Progenitor cell of endocrine pancreas (in vitro differentiated cells): ENCODE results near the gene BCL3. TPM values are rescaled to one million over a fixed set of nuclear protein-coding genes. Genes with fewer than 3 reads are reported as not detected.

Experiments
- DNase-seq: peaks from one replicate; pipeline ENCODE4 v3.0.0; 2021; ENCODE audit warnings: low spot score; ENCODE audit not compliant: unreplicated experiment
- H3K27ac Mint-ChIP-seq: 2 replicates; pipeline ENCODE4 v1.8.0; 2021; ENCODE audit warnings: mild to moderate bottlenecking, moderate library complexity, mixed read lengths
- H3K27me3 Mint-ChIP-seq: 2 replicates; pipeline ENCODE4 v1.8.0; 2021; ENCODE audit warnings: mixed read lengths
- H3K36me3 Mint-ChIP-seq: 2 replicates; pipeline ENCODE4 v1.8.0; 2022; ENCODE audit warnings: mixed read lengths; ENCODE audit not compliant: insufficient read depth
- H3K4me1 Mint-ChIP-seq: 2 replicates; pipeline ENCODE4 v1.8.0; 2021; ENCODE audit warnings: low read depth, mixed read lengths
- H3K4me3 Mint-ChIP-seq: 2 replicates; pipeline ENCODE4 v1.8.0; 2021; ENCODE audit warnings: low read depth, mild to moderate bottlenecking, moderate library complexity, mixed read lengths
- H3K9me3 Mint-ChIP-seq: 2 replicates; pipeline ENCODE4 v1.8.0; 2021; ENCODE audit warnings: low read depth, mixed read lengths
- total RNA-seq: library from RNA; stranded (reverse); gene quantifications from 2 replicates; pipeline ENCODE4 v1.2.1, GENCODE V29; 2021
- TF ChIP-seq, protein P1 (sequence below): fragments of 200-600 bp; sonication (generic); IDR thresholded peaks from one replicate; pipeline ENCODE4 v1.5.0; 2021; ENCODE audit warnings: antibody characterized with exemption, mild to moderate bottlenecking; ENCODE audit not compliant: unreplicated experiment

BCL3 gene
- total RNA-seq, 1 donor from 2014 or later = 3.8 TPM

- TF ChIP-seq, protein P1, sequence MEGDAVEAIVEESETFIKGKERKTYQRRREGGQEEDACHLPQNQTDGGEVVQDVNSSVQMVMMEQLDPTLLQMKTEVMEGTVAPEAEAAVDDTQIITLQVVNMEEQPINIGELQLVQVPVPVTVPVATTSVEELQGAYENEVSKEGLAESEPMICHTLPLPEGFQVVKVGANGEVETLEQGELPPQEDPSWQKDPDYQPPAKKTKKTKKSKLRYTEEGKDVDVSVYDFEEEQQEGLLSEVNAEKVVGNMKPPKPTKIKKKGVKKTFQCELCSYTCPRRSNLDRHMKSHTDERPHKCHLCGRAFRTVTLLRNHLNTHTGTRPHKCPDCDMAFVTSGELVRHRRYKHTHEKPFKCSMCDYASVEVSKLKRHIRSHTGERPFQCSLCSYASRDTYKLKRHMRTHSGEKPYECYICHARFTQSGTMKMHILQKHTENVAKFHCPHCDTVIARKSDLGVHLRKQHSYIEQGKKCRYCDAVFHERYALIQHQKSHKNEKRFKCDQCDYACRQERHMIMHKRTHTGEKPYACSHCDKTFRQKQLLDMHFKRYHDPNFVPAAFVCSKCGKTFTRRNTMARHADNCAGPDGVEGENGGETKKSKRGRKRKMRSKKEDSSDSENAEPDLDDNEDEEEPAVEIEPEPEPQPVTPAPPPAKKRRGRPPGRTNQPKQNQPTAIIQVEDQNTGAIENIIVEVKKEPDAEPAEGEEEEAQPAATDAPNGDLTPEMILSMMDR = no peak
- no peaks in the 10 kb centered on the region for H3K4me1 Mint-ChIP-seq
- no peak overlapping the region for H3K27ac Mint-ChIP-seq
- H3K4me3 Mint-ChIP-seq = no peak overlapping the region
- no peaks in the 10 kb centered on the region for H3K9me3 Mint-ChIP-seq
- DNase-seq = no peak
- H3K36me3 Mint-ChIP-seq = no peaks in the 10 kb centered on the region
- peaks cover 11% of the 10 kb centered on the region for H3K27me3 Mint-ChIP-seq
Measured at GRCh38 chr19:44732235-44733014, 16.1 kb upstream of the BCL3 start.

- H3K4me3 Mint-ChIP-seq = no peak overlapping the region
- no peaks in the 10 kb centered on the region for H3K9me3 Mint-ChIP-seq
- H3K4me1 Mint-ChIP-seq = no peaks in the 10 kb centered on the region
- peak overlapping the region; percentile 29 for H3K27ac Mint-ChIP-seq
- DNase-seq = no peak
- H3K27me3 Mint-ChIP-seq = peaks cover 27% of the 10 kb centered on the region
- TF ChIP-seq, protein P1 = no peak
- H3K36me3 Mint-ChIP-seq = no peaks in the 10 kb centered on the region
Measured at GRCh38 chr19:44734357-44734756, 14.2 kb upstream of the BCL3 start.

- H3K27ac Mint-ChIP-seq = no peak overlapping the region
- peaks cover 27% of the 10 kb centered on the region for H3K27me3 Mint-ChIP-seq
- DNase-seq = no peak
- TF ChIP-seq, protein P1 = no peak
- no peaks in the 10 kb centered on the region for H3K9me3 Mint-ChIP-seq
- H3K36me3 Mint-ChIP-seq = no peaks in the 10 kb centered on the region
- H3K4me1 Mint-ChIP-seq = no peaks in the 10 kb centered on the region
- no peak overlapping the region for H3K4me3 Mint-ChIP-seq
Measured at GRCh38 chr19:44735011-44735410, 13.5 kb upstream of the BCL3 start.

GRCh38 chr19:44737238-44738071 is 11.1 kb upstream of the BCL3 start:
- TF ChIP-seq, protein P1 = no peak

DNA sequence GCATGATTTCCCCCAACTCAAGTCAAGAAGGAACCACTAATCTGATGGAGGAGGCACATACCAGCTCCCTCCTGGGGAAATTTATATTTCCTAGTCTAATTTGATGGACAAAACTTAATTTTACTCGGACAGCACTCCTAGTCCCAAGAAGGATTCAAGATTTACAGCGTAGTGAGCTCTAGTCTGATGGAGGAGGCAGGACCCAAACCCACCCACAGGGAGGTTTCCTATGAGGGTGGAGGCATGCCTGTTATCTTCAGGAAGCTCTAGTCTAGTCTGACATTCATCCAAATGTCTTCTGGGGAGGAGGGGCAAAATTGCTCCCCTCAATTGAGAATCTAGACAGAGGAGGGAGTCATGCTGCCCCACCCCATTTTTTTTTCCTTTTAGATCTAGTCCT is 10.4 kb upstream of the BCL3 start:
- Mint-ChIP-seq H3K4me1 (no peaks in the 10 kb centered on the region), H3K27me3 (peaks cover 25% of the 10 kb centered on the region), H3K9me3 (no peaks in the 10 kb centered on the region), H3K4me3 (no peak overlapping the region), H3K36me3 (no peaks in the 10 kb centered on the region), H3K27ac (no peak overlapping the region)
- DNase-seq = no peak
- TF ChIP-seq, protein P1 = no peak

More at GRCh38 chr19:44737238-44738071, 11.1 kb upstream of the BCL3 start:
- no peaks in the 10 kb centered on the region for H3K36me3 Mint-ChIP-seq
- H3K4me3 Mint-ChIP-seq = no peak overlapping the region
- DNase-seq = no peak
- no peak overlapping the region for H3K27ac Mint-ChIP-seq
- peaks cover 25% of the 10 kb centered on the region for H3K27me3 Mint-ChIP-seq
- H3K9me3 Mint-ChIP-seq = no peaks in the 10 kb centered on the region
- H3K4me1 Mint-ChIP-seq = no peaks in the 10 kb centered on the region
